T-helper 2 cell treated with Interferon-gamma antibody and Interleukin-4, amounts not matched to agents 5 μg/mL and 100 μg/mL, for 36 hours (primary cell): ENCODE measurements around the gene SPRR1B.
"Not testable (repeated sequence)": the region's sequence is repeated elsewhere in the genome, so short reads cannot be mapped to it uniquely, and the experiment has no call there.

Source experiments
- DNase-seq: peaks from one replicate; pipeline ENCODE4 v3.0.0; 2021; ENCODE audit warnings: low spot score
- H3K27ac Mint-ChIP-seq: one replicate; pipeline ENCODE4 v1.8.0; 2021; ENCODE audit warnings: mild to moderate bottlenecking, mixed read lengths
- H3K27me3 Mint-ChIP-seq: one replicate; pipeline ENCODE4 v1.8.0; 2021; ENCODE audit warnings: low read depth, mixed read lengths
- H3K36me3 Mint-ChIP-seq: one replicate; pipeline ENCODE4 v1.8.0; 2021; ENCODE audit warnings: low read depth, mixed read lengths
- H3K4me1 Mint-ChIP-seq: one replicate; pipeline ENCODE4 v1.8.0; 2021; ENCODE audit warnings: low read depth, mixed read lengths
- H3K4me3 Mint-ChIP-seq: one replicate; pipeline ENCODE4 v1.8.0; 2022; ENCODE audit warnings: mild to moderate bottlenecking, moderate library complexity, mixed read lengths
- H3K9me3 Mint-ChIP-seq: one replicate; pipeline ENCODE4 v1.8.0; 2021; ENCODE audit warnings: mixed read lengths

The SPRR1B gene

DNA sequence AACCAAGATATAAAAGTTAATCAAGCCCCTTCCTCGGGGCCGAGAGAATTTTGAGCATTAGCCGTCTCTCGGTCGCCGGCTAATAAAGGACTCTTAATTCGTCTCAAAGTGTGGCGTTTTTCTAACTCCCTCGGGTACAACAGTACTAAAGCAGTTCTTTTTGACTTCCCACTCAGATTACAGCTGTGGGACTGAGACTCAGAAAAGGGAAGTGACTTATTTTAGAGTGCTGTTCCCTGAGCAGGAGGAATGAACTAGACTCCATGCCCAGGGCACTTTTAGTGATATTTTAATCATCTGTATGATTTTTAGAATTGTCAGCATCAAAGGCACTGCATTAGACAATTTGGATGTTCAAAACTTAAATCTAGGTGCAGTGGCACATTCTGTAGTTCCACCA, 8.7 kb upstream of the SPRR1B start:
- not testable (repeated sequence) for H3K36me3 Mint-ChIP-seq, H3K27ac Mint-ChIP-seq, H3K4me3 Mint-ChIP-seq, H3K4me1 Mint-ChIP-seq, DNase-seq, H3K9me3 Mint-ChIP-seq
- peaks cover 15% of the 10 kb centered on the region for H3K27me3 Mint-ChIP-seq

DNA sequence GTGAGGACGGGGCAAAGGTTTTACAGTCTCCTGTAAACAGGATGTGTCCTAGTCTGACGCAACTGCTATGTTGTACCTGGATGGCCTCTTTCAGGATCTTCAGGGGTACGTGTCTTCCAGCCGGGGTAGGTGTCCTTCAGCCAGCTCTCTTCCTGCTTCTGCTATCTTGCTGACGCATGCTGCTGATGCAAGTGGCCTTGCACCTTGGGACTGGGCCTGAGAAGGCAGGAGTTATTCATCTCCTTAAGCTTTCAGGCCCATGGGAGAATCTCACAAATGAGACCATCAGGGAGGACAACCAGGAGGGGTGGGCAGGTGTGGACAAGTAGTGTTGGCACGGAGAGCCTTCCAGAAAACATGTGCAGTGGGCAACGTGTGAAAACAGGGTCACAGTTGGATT, 7.9 kb upstream of the SPRR1B start:
- Mint-ChIP-seq H3K4me1 (no peaks in the 10 kb centered on the region), H3K27me3 (peaks cover 15% of the 10 kb centered on the region), H3K4me3 (no peak overlapping the region), H3K27ac (no peak overlapping the region), H3K9me3 (no peaks in the 10 kb centered on the region), H3K36me3 (no peaks in the 10 kb centered on the region)
- DNase-seq: no peak

DNA sequence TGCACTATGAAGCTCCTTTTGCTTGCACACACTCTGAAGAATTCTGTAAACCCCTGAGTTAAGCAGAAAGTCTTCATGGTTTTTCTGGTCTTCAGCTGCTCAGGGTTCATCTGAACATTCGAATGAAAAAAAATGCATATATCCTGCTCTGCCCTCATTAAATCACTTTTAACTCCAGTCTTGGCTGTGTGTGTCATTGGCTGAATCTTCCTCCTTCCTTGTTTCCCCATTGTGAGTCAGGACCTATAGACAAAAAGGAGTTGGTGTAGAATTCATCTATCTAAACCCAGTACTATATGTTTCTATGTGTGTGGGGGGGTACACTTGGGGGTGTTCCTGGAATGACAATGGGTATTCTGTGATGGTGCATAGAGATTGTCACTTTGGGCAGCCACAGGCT, 6.6 kb upstream of the SPRR1B start:
- H3K36me3 Mint-ChIP-seq: no peaks in the 10 kb centered on the region
- no peak overlapping the region for H3K27ac Mint-ChIP-seq
- peaks cover 14% of the 10 kb centered on the region for H3K27me3 Mint-ChIP-seq
- H3K4me3 Mint-ChIP-seq: no peak overlapping the region
- no peaks in the 10 kb centered on the region for H3K9me3 Mint-ChIP-seq
- DNase-seq: no peak
- H3K4me1 Mint-ChIP-seq: no peaks in the 10 kb centered on the region

DNA sequence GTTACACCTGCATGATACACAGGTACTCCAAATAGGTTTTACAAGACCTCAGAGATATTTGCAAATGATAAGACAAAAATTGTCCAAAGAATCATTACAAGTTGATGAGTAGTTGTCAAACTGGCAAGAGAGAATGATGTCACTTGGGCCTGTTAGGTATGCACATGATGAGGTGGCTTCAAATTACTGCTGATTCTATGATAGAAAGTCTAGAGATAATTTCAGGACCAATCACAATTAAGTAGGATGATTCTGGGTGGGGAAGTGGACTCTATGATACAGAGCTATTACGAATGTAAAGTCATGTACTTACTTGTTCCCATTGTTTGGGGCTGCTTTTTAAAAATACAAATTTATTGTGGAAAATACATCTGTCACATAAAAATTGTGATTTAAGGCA, 5.2 kb upstream of the SPRR1B start:
- H3K9me3 Mint-ChIP-seq: no peaks in the 10 kb centered on the region
- no peak overlapping the region for H3K4me3 Mint-ChIP-seq
- no peaks in the 10 kb centered on the region for H3K36me3 Mint-ChIP-seq
- no peak overlapping the region for H3K27ac Mint-ChIP-seq
- no peaks in the 10 kb centered on the region for H3K4me1 Mint-ChIP-seq
- H3K27me3 Mint-ChIP-seq: peaks cover 11% of the 10 kb centered on the region
- no peak for DNase-seq

DNA sequence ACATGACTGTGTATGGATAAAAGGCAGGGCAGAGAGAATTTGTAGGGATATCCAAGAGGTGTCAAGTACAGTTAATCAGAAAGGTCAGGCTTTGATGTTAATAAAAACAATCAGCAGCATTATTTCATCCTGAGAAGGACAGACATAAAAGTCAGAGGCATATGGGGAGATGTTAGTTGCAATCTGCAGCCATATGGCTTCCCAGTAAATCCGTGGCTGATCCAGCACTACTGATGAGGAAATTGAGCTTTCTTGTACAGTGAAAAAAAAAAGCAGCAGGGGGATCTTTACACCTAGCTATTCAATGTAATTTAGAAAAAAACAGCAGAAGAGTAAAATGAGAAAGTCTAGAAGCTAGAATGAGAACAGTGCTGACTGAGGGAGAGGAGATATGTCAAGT, 2.2 kb upstream of the SPRR1B start:
- no peak for DNase-seq
- no peak overlapping the region for H3K27ac Mint-ChIP-seq
- H3K36me3 Mint-ChIP-seq: no peaks in the 10 kb centered on the region
- no peaks in the 10 kb centered on the region for H3K27me3 Mint-ChIP-seq
- no peaks in the 10 kb centered on the region for H3K4me1 Mint-ChIP-seq
- H3K4me3 Mint-ChIP-seq: no peak overlapping the region
- H3K9me3 Mint-ChIP-seq: no peaks in the 10 kb centered on the region

DNA sequence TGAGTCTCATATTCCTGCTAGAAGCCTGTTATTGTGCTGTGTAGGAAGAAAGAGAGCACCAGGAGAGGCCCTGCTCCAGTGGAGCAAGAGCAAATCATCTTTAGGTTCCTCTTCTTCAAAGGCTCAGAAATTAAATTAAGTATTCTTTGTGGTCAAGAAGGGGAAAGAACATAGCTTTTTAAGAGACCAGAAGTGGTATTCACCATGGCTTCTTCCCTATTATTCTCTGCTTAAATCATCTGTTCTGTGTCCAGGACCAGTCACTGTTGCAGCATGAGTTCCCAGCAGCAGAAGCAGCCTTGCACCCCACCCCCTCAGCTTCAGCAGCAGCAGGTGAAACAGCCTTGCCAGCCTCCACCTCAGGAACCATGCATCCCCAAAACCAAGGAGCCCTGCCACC, 1.1 kb downstream of the SPRR1B start:
- Mint-ChIP-seq H3K4me1 (no peaks in the 10 kb centered on the region), H3K36me3 (no peaks in the 10 kb centered on the region), H3K9me3 (no peaks in the 10 kb centered on the region), H3K27me3 (peaks cover 2% of the 10 kb centered on the region), H3K27ac (no peak overlapping the region), H3K4me3 (no peak overlapping the region)
- DNase-seq: no peak

DNA sequence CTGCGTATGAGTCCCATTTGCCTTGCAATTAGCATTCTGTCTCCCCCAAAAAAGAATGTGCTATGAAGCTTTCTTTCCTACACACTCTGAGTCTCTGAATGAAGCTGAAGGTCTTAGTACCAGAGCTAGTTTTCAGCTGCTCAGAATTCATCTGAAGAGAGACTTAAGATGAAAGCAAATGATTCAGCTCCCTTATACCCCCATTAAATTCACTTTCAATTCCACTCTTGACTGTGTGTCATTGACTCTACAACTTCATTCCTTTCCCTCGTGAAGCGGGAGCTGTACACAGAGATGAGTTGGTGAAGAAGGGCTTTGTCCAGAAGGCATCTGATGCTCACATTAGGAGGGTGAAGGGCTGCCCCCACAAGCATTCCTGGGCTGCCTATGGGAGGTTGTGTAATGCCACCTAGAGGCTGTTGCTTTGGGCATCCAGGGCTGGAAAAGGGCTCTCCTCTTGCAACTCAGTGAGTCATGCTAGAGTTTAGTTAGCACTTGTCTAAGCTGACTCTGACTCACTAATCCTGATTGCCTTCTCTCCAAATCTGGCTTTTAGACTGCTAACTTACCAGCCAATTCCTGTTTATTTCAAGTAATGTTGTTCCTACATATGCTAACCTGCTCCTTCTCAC, 1.8 kb downstream of the SPRR1B start:
- no peaks in the 10 kb centered on the region for H3K36me3 Mint-ChIP-seq
- H3K27me3 Mint-ChIP-seq: peaks cover 2% of the 10 kb centered on the region
- H3K9me3 Mint-ChIP-seq: no peaks in the 10 kb centered on the region
- H3K4me1 Mint-ChIP-seq: no peaks in the 10 kb centered on the region
- no peak for DNase-seq
- H3K27ac Mint-ChIP-seq: no peak overlapping the region
- no peak overlapping the region for H3K4me3 Mint-ChIP-seq

DNA sequence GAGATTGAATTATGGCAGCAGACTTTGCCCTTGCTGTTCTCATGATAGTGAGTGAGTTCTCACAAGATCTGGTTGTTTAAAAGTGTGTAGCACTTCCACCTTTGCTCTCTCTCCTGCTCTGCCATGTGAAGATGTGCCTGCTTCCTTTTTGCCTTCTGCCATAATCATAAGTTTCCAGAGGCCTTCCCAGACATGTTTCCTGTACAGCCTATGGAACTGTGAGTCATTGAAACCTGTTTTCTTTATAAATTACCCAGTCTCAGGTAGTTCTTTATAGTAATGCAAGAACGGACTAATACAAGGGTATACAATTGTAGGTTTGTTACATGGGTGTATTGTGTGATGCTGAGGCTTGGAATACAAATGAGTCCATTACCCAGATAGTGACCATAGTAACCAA, 4.2 kb downstream of the SPRR1B start:
- H3K4me3 Mint-ChIP-seq: no peak overlapping the region
- H3K4me1 Mint-ChIP-seq: no peaks in the 10 kb centered on the region
- no peak overlapping the region for H3K27ac Mint-ChIP-seq
- peaks cover 2% of the 10 kb centered on the region for H3K27me3 Mint-ChIP-seq
- no peaks in the 10 kb centered on the region for H3K36me3 Mint-ChIP-seq
- DNase-seq: no peak
- no peaks in the 10 kb centered on the region for H3K9me3 Mint-ChIP-seq

DNA sequence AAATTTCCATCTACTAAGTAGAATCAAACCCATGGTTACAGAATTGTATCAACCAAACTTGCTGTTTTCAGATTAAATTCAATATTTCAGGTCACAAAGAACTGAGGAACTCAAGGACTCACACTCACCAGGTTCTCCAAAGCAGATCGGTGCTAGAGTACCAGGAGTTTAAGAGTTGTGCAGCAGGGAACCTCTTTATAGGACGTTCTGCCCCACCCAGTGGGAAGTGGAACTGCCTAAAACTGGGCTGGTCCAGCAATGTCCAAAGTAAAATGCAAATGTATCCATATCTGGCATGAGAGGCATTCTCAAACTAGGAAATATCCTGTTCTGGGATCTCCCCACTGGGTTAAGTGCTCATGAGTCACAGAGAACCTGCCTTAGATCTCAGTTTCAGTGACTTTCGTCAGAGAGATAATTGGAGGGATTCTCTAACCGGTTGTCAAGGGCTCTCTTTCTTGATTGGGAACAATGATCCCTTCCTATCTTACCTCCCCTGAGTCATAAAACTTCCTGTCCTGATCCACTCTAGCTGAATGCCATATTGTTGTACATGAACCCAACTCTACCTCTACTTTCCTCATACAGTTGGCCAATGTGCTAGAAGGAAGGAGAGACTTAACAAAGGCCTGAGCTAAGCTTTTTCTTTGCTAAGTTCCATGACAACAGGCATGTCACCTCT, 10.1 kb downstream of the SPRR1B start, which contains the start of gene SPRR2D:
Gene SPRR2D, minus strand, starts transcription at position 171 of the 682 bp plus-strand sequence. CDS start 774 bp downstream, outside the sequence.
- H3K4me3 Mint-ChIP-seq: no peak within 1 kb of the TSS
- DNase-seq: no peak
- H3K27ac Mint-ChIP-seq: no peak within 1 kb of the TSS
- no peaks in the 10 kb centered on the region for H3K36me3 Mint-ChIP-seq
- H3K4me1 Mint-ChIP-seq: no peaks in the 10 kb centered on the region
- H3K27me3 Mint-ChIP-seq: peaks cover 9% of the 10 kb centered on the region
- no peaks in the 10 kb centered on the region for H3K9me3 Mint-ChIP-seq

DNA sequence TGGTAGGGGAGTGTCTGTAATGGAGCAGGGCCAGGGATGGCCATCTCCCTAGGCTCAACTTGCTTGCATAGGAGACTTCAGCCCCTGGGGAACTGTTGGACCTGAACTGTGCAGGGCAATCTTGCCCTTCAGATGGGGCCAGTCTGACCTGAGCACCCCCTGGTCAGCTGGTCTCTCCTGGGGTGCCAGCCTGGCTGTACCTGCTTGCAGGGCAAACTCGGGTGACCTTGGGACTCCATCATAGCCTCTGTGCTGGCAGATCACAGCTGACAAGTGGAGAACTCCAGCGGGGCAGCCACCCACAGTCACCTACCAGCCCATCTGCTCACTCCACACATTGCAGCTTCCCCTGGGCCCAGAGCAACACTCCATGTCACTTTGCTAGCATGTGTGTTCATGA, 18.2 kb downstream of the SPRR1B start:
- Mint-ChIP-seq H3K9me3 (no peaks in the 10 kb centered on the region), H3K27ac (no peak overlapping the region), H3K4me3 (no peak overlapping the region), H3K36me3 (no peaks in the 10 kb centered on the region), H3K27me3 (peaks cover 9% of the 10 kb centered on the region), H3K4me1 (no peaks in the 10 kb centered on the region)
- DNase-seq: no peak

DNA sequence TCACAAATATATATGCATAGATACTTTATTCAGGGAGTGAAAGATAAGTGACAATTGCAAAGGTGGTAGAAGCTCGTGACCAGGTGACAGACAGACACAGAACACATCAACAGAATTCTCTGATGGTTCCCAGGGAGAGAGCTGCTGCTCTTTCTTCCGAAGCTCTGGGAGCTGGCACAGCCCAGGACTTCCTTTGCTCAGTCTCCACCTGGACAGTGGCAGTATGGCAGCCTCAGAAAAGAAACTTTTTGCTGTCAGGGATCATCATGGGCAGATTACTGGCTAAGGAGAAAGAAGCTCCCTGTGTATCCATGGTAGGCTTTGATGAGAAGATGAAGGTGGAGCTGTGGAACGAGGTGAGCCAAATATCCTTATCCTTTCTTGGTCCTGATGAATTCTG, 25.1 kb downstream of the SPRR1B start:
- not testable (repeated sequence) for H3K9me3 Mint-ChIP-seq, H3K4me3 Mint-ChIP-seq, H3K36me3 Mint-ChIP-seq, H3K27me3 Mint-ChIP-seq, H3K4me1 Mint-ChIP-seq, H3K27ac Mint-ChIP-seq, DNase-seq

DNA sequence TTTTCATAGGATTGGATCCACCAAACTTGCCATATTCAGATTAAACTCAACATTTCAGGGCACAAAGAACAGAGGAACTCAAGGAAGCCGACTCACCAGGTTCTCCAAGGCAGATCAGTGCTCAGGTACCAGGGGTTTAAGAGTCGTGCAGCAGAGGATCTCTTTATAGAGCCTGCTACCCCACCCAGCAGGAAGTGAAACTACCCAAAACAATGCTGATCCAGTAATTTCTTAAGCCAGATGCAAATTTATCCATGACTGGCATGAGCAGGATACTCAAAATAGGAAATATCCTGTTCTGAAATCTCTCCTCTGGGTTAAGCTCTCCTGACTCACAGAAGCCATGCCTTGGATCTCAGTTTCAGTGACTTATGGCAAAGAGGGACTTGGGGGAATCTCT, 26.4 kb downstream of the SPRR1B start, which contains the start of gene SPRR2A:
Gene SPRR2A, minus strand, starts transcription at position 138 of the 400 bp plus-strand sequence. CDS start 777 bp downstream, outside the sequence.
- no peak for DNase-seq
- Mint-ChIP-seq H3K4me1 (no peaks in the 10 kb centered on the region), H3K4me3 (no peak within 1 kb of the TSS), H3K27ac (no peak within 1 kb of the TSS), H3K9me3 (no peaks in the 10 kb centered on the region), H3K27me3 (peaks cover 11% of the 10 kb centered on the region), H3K36me3 (no peaks in the 10 kb centered on the region)

DNA sequence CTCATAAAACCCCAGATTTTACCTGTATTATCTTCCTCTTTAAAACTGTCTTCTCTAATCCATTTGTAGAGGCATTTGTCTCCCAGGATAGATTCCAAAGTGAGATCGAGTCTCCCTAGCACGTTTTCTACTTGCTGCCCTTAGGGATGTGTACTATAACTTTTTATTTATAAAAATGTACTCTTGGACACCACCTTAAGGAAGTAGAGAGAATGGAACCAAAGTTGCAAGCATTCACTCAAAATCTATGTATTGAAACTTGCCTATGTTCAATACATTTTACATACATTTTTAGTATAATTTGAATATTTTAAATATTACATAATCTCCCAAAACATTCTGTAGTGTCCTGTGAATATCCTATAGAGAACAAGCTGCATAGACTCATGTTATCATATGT, 27.2 kb downstream of the SPRR1B start:
- no peak for DNase-seq
- H3K27me3 Mint-ChIP-seq: peaks cover 8% of the 10 kb centered on the region
- no peak overlapping the region for H3K27ac Mint-ChIP-seq
- no peak overlapping the region for H3K4me3 Mint-ChIP-seq
- H3K4me1 Mint-ChIP-seq: no peaks in the 10 kb centered on the region
- no peaks in the 10 kb centered on the region for H3K9me3 Mint-ChIP-seq
- H3K36me3 Mint-ChIP-seq: no peaks in the 10 kb centered on the region

DNA sequence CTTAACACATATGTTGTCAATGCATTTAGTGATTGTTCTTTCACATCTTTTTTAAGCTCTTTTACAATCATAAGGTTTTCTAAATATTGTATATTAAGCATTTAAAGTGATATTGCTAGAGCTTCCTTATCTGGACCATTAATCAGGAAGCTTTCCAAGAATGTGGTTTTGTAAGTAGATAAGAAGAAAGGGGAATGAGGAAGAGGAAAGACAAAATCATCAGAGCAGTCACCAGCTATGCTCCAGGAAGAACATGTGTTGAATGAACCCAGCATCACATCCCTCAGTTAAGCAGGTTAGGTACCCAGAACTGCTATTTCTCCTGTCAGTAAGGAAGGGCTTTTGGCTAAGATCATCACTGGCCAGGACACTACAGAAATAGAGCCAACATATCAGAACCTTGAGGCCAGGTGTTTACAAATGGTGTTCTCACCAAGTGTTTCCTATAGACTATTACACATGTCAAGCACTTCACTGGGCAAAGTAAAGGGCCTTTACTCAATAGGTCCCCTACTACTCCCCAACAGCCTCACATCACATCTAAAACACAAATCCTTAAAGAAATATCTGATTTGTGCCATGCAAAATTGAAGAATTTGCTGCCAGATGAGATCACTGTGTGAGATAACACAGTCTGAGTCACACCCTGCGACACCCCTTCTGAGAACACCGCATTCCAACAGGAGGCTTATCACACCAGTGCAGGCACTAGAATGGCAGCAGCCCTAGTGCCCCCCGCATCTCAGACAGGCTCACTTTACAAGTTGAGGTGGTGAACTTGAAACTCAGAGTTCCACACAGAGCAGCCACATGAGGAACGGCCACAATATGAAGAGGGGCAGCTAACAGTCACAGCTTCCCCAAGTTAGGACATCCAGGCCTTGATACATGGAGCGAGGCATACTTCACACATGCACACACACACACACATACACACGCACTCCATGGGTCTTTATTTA, 28.1 kb downstream of the SPRR1B start:
- Mint-ChIP-seq H3K36me3 (no peaks in the 10 kb centered on the region), H3K4me3 (no peak overlapping the region), H3K27ac (no peak overlapping the region), H3K4me1 (no peaks in the 10 kb centered on the region), H3K27me3 (peaks cover 9% of the 10 kb centered on the region), H3K9me3 (no peaks in the 10 kb centered on the region)
- no peak for DNase-seq
